NCI-H526 treated with DMSO at 0.1 percent for 48 hours (cell line): ENCODE measurements around the gene TMEM258.

Experiments used
- DNase-seq: peaks from one replicate; lab custom pipeline; 2025; lab: John Stamatoyannopoulos, UW

Gene TMEM258

DNA sequence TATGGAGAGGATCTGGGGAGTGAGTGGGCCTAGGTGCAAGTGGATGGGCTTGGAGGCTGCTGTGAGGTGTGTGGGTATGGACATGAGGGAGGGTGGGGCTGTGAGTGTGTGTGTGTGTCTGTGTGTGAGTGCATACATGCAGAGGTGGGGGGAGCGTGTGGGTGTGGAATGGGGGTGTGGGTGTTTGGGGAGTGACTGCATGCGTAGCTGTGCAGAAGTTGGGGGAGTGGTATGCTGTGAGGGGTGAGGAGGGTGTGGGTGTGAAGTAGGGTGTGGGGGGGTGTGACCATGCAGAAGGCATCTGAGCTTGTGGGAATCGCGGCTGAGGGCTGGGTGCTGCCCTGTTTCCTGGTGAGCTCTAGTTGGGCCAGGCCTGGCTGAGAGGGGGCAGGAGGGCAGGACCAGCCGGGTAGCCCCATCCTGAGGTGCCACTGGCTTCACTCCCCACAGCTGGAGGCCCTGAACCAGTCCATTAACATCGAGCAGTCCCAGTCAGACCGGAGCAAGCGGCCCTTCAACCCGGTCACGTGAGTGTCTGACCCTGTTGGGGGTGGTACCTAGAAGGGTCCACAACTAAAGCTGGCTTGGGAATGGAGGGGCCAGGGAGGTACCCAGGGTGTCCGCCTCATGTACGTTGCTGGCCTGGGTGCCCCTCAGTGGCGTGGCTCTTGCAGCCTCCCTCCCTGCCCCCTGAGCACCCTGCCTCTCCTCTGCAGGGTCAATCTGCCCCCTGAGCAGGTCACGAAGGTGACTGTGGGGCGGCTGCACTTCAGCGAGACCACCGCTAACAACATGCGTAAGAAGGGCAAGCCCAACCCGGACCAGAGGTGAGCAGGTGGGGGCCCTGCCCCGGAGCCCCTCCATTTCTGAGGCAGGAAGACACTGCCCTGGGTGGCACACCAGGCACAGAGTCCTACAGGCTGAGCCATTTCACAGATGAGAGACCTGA, 16.5 kb downstream of the TMEM258 start:
- DNase-seq, result no peak

GRCh38 chr11:61775106-61775505, 17.3 kb downstream of the TMEM258 start:
- no peak for DNase-seq

- no peak for DNase-seq
Measured at GRCh38 chr11:61774411-61774810, 18.0 kb downstream of the TMEM258 start.

DNA sequence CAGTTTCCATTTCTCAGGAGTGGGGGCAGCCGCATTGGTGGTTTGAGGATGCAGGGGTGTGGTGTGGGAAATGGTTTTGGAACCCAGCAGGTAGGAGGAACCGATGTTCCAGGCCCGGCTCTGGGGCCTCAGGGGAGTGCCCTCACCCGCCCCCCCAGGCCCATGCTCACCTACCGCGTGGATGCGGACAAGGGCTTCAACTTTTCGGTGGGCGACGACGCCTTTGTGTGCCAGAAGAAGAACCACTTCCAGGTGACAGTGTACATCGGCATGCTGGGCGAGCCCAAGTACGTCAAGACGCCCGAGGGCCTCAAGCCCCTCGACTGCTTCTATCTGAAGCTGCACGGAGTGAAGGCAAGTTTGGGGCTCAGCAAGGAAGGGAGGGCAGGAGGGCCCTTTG, 18.6 kb downstream of the TMEM258 start:
- DNase-seq, result no peak

- DNase-seq, result no peak
Measured at GRCh38 chr11:61773356-61773755, 19.0 kb downstream of the TMEM258 start.

DNA sequence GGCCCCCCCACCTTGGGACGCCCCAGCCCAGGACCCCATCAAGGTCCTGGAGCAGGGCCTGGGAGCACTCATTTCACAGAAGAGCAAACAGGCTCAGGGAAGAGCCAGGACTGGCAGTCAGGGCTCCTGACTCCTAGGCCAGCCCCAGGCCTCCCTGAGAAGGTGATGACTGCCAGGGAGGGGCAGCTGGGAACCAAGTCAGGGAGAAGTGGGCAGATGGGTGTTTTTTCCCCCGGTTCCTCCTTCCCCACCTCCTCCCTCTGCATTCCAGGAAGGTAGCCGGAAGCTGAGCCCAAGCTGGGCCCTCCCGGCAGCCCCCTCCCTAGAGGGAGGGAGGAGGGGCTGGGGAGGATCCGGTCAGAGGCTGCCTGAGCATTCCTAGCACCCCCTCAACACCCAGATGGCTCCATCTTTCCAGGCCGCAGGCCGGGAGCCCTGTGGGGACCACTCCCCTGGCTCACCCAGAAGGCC, 20.4 kb downstream of the TMEM258 start:
- DNase-seq, result no peak

DNA sequence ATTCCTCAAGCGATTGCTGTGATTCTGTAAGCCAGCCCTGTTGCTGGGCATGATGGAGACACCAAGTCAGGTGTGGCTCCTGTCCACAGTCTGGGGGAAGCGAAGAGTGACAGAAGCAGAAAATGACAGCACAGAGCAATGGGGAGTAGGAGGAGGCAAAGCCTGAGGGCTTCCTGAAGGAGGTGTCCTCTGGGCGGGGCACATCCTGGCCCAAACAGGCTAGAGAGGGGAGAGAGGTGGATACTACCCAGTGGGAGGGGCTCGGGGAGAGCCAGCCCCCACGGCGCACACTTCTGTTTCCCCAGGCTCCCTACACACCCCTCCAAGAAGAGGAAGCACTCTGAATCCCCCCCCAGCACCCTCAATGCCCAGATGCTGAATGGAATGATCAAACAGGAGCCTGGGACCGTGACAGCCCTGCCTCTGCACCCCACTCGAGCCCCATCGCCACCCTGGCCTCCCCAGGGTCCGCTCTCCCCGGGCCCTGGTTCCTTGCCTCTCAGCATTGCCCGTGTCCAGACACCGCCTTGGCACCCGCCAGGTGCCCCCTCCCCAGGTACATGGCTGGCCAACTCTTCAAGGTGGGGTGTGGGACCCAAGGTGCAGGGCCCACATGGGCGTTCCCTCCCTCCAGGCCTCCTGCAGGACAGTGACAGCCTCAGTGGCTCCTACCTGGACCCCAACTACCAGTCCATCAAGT, 21.1 kb downstream of the TMEM258 start:
- DNase-seq, result no peak

DNA sequence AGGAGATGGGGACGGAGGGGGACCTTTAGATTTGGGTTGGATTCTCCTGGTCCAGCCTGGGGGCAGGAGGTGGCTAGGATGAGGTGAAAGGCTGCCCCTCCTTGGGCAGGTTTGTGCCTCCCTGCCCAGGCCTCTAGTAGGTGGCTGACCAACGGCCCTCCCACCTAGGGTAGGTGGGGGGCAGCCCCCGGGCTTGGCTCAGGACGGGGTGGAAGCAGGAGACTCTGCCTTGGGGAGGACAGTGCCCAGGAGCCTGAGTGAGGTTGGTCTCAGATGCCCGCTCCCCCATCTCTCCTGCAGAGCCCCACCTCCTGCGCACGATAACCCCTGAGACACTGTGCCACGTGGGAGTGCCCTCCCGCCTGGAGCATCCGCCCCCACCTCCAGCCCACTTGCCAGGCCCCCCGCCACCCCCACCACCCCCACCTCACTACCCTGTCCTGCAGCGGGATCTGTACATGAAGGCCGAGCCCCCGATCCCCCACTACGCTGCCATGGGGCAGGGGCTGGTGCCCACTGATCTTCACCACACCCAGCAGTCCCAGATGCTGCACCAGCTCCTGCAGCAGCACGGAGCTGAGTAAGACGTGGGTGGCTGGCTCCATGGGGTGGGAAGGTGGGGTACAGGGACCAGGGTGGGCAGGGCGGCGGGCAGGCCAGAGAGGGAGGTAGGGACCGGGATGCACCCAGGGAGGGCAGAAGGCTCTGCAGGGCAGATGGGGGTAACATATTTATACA, 22.3 kb downstream of the TMEM258 start:
- DNase-seq, result no peak

DNA sequence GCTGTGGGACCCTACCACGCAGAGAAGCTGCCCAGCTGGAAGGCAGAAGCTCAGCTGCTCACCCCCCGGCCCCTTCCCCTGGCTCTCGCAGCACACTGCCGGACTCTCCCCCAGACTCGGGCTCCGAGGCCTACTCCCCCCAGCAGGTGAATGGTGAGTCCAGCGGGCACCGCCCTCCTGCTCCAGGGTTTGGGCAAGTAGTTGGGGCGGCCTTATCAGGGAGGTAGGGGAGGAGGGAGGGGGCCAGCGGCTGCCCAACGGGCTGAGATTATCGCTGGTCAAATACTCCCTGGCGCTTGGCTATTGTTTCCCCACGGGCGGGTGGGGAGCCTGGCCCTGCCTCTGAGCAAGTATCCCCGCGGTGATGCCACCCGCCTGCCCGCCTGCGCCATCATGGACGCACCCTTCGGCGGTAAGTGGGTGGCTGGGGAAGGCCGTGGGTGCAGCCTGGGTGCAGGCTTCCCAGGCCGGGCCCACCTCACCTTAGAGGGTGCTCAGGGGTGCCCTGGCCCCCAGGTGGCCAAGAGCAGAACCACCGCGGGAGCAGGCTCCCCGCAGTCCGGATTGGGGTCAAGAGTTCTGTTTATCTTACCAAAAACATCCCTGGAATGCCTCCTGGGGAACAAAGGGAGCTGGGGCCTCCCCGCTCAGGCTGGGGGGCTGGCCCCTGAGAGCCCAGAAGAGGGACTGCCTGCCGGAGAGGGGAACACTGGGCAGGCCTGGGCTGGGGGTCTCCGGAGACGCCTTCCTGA, 23.1 kb downstream of the TMEM258 start:
- no peak for DNase-seq

GRCh38 chr11:61768376-61769076, 23.9 kb downstream of the TMEM258 start:
- DNase-seq, result no peak

- no peak for DNase-seq
Measured at GRCh38 chr11:61766353-61766841, 26.0 kb downstream of the TMEM258 start.

- DNase-seq, result no peak
Measured at GRCh38 chr11:61765550-61766253, 26.7 kb downstream of the TMEM258 start.

DNA sequence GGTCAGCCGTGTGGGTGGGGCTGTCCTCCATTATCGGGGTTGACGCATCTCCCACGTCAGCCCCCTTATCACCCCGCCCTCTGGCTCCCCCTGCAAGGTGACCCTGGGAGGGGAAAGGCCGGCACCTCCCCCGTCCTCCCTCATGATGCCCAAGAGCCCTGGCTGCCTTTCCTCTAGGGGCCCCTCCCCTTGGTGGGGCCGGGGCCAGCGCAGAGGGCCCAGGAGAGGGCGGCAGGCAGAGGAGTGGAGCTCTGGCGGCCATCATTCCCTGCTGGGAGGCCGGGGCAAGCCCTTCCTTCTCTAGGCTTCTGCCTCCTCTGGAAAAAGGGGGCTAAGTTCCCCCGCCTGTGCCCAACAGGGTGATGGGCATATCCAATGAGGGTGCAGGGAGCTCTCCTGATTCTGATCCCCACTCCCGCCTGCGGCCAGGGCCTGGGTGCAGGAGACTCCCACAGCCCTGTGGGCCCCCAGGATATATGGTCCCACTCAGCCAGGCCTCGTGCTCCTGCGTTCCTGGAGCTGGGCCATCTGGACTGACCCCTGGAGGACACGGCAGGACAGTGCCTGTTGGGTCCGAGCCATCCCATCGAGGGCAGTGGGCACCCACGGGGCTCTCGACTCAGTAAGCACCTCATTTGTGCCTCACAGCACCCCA, 27.7 kb downstream of the TMEM258 start:
- DNase-seq, result no peak

DNA sequence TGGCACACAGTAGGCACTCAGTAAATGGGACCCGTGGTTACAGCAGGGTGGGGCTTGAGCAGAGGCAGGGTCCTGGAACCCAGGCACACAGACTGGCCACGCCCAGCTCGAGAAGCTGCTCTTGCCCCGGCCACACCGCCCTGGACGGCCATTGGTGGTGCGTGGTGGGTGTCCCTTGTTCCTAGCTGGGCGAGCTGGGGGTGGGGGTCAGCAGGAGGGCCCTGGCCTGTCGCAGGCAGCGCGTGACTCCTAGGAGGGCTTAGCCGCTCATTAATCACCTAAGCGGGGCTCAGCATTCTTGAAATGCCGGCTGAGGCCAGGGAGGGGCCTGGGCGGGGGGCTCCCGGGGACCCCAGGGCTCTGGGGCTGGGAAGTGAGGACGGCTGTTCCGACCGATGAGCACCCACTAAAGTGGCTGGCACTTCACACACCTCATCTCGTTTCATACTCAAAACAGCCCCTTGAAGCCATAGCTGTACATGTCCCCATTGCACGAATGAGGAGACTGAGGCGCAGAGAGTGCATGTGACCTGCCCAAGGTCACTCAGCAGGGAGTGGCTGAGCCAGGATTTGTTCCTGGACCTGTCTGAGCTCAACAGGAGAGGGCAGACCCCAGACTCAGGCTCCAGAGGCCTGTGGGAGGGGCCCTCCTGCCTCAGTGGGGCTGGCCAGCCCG, 28.3 kb downstream of the TMEM258 start:
- no peak for DNase-seq

DNA sequence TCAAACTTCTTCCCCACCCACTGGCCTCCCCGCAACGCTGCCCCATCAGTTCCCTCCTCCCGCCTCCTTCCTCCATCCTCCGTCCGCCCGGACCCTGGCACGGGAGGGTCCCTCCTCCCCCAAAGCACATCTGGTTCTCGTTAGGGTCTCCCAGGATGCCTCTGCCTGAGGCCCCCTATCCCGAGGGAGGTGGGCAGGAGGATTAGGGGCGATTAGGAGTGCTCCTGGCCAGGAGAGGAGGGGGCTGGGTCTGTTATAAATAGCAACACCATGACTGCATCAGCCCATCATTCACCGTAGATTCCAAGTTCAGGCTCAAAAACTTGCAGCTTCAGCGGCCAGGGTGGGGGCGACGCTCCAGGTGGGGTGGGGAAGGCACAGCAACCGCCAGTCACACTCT, 29.6 kb downstream of the TMEM258 start:
- no peak for DNase-seq

- DNase-seq, result no peak
Measured at GRCh38 chr11:61762223-61762615, 30.2 kb downstream of the TMEM258 start.

- DNase-seq, result no peak
Measured at GRCh38 chr11:61761440-61762222, 30.8 kb downstream of the TMEM258 start.

DNA sequence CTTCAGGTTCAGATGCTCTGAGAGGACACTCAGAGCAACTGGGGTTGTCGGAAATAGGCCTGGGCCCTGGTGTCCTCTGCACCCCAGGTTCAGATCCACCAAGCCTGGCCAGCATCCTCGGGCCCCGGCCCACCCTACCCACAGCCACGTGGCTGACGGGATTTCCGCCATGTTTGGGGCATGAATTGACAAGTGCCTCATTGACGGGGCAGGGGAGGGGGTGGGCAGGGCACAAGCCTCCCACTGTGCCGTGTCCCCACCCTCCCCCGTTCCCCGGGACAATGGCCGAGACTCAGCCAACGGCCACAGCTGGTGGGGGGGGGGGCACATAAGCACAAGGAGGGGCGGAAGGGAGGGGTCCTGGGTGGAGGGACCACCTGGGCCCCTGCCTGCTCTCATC, 31.5 kb downstream of the TMEM258 start:
- no peak for DNase-seq
